GM12872 (cell line): Measurements from ENCODE around the gene CRCP.
A peak's percentile ranks its signal among the peaks of the same experiment; 100 is the strongest.

Experiments used
- CTCF ChIP-seq: IDR thresholded peaks from 3 replicates; pipeline ENCODE4 v1.5.1; 2011; ENCODE audit warnings: low read depth, mild to moderate bottlenecking, low read length, moderate library complexity; ENCODE audit not compliant: insufficient read depth

CRCP gene

GRCh38 chr7:66082083-66082482, 32.6 kb upstream of the CRCP start:
- TF ChIP-seq CTCF, result no peak

GRCh38 chr7:66082886-66083415, 31.7 kb upstream of the CRCP start:
- no peak for TF ChIP-seq CTCF

GRCh38 chr7:66083677-66084076, 31.0 kb upstream of the CRCP start:
- 0 out of 3 replicates have a peak, but pooled peaks have one; percentile 17 for TF ChIP-seq CTCF

- TF ChIP-seq CTCF, result no peak
Measured at GRCh38 chr7:66088861-66089838, 25.5 kb upstream of the CRCP start.

GRCh38 chr7:66092654-66093053, 22.0 kb upstream of the CRCP start:
- TF ChIP-seq CTCF, result no peak

GRCh38 chr7:66095010-66095409, 19.6 kb upstream of the CRCP start:
- no peak for TF ChIP-seq CTCF

GRCh38 chr7:66099232-66099550, 15.5 kb upstream of the CRCP start:
- TF ChIP-seq CTCF, result no peak
